ENCODE data around the gene DISC1. TPM values are rescaled to one million over a fixed set of nuclear protein-coding genes. Genes with fewer than 3 reads are reported as not detected.

The DISC1 gene
- total RNA-seq, 1 experiment from 2014 or later, result 0.36 TPM

DNA sequence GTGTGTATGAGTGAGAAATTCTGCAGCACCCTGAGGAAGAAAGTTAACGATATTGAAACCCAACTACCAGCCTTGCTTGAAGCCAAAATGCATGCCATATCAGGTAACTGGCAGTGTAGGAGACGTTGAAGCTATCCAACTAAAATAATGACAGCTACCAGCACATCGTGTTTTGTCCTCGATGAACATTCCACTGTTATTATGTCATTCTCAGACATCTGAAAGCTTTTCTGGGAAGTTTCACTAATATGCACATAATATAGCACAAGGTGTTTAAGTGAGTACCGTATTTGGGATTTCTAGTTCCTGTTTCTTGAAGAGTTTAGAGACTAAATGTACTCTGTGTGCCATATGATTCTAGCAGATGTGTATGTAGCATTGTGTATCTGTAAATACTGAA, 173.5 kb downstream of the DISC1 start:
- H3K4me1 ChIP-seq (ENCODE audit: control insufficient read depth, insufficient read depth, low read length), result no peaks in the 10 kb centered on the region
- no peaks in the 10 kb centered on the region for H3K9me3 ChIP-seq (ENCODE audit: control insufficient read depth, insufficient read depth, low read depth, low read length)
- DNase-seq (ENCODE audit: low read depth, low spot score) (no peak), ATAC-seq (no peak)
- no peak overlapping the region for H3K4me3 ChIP-seq (ENCODE audit: low read depth in 2 of 2, low read length in 2 of 2)
- no peaks in the 10 kb centered on the region for H3K36me3 ChIP-seq (ENCODE audit: control insufficient read depth, insufficient read depth, low read length)
- H3K27me3 ChIP-seq (ENCODE audit: control insufficient read depth, insufficient read depth, low read length), result no peaks in the 10 kb centered on the region
- in situ Hi-C loops (cut with HindIII; ENCODE audit: low pct_unique_long_range_greater_than_20kb, low sequenced_read_pairs) (no loop called here), intact Hi-C loops (cut with micrococcal nuclease; ENCODE audit: unreplicated experiment) (loop anchor here (5.0 kb wide), 1 partner anchor 43 kb away; no protein-coding TSS in a partner anchor)
- POLR2A ChIA-PET, result no interaction called here
- H3K27ac ChIP-seq (ENCODE audit: low read length), result no peak overlapping the region
- CTCF ChIA-PET, result no interaction called here
- TF ChIP-seq SIN3A (IDR thresholded peaks at IDR 0.05; ENCODE audit: borderline replicate concordance, insufficient read depth, low read depth, low read length) (no peak), TCF7L2 (IDR thresholded peaks at IDR 0.05; ENCODE audit: low read depth, low read length) (no peak), POLR2AphosphoS5 (IDR thresholded peaks at IDR 0.05; ENCODE audit: low read depth, low read length) (no peak)
- TF ChIP-seq, protein P1, sequence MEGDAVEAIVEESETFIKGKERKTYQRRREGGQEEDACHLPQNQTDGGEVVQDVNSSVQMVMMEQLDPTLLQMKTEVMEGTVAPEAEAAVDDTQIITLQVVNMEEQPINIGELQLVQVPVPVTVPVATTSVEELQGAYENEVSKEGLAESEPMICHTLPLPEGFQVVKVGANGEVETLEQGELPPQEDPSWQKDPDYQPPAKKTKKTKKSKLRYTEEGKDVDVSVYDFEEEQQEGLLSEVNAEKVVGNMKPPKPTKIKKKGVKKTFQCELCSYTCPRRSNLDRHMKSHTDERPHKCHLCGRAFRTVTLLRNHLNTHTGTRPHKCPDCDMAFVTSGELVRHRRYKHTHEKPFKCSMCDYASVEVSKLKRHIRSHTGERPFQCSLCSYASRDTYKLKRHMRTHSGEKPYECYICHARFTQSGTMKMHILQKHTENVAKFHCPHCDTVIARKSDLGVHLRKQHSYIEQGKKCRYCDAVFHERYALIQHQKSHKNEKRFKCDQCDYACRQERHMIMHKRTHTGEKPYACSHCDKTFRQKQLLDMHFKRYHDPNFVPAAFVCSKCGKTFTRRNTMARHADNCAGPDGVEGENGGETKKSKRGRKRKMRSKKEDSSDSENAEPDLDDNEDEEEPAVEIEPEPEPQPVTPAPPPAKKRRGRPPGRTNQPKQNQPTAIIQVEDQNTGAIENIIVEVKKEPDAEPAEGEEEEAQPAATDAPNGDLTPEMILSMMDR (IDR thresholded peaks at IDR 0.05), result no peak
- TF ChIP-seq, protein P2, sequence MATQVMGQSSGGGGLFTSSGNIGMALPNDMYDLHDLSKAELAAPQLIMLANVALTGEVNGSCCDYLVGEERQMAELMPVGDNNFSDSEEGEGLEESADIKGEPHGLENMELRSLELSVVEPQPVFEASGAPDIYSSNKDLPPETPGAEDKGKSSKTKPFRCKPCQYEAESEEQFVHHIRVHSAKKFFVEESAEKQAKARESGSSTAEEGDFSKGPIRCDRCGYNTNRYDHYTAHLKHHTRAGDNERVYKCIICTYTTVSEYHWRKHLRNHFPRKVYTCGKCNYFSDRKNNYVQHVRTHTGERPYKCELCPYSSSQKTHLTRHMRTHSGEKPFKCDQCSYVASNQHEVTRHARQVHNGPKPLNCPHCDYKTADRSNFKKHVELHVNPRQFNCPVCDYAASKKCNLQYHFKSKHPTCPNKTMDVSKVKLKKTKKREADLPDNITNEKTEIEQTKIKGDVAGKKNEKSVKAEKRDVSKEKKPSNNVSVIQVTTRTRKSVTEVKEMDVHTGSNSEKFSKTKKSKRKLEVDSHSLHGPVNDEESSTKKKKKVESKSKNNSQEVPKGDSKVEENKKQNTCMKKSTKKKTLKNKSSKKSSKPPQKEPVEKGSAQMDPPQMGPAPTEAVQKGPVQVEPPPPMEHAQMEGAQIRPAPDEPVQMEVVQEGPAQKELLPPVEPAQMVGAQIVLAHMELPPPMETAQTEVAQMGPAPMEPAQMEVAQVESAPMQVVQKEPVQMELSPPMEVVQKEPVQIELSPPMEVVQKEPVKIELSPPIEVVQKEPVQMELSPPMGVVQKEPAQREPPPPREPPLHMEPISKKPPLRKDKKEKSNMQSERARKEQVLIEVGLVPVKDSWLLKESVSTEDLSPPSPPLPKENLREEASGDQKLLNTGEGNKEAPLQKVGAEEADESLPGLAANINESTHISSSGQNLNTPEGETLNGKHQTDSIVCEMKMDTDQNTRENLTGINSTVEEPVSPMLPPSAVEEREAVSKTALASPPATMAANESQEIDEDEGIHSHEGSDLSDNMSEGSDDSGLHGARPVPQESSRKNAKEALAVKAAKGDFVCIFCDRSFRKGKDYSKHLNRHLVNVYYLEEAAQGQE (IDR thresholded peaks at IDR 0.05; ENCODE audit: insufficient read depth in 1 of 2, low read depth in 2 of 2, low read length in 1 of 2), result no peak
- no TSS peak for BruUV-seq (replicated peaks)

DNA sequence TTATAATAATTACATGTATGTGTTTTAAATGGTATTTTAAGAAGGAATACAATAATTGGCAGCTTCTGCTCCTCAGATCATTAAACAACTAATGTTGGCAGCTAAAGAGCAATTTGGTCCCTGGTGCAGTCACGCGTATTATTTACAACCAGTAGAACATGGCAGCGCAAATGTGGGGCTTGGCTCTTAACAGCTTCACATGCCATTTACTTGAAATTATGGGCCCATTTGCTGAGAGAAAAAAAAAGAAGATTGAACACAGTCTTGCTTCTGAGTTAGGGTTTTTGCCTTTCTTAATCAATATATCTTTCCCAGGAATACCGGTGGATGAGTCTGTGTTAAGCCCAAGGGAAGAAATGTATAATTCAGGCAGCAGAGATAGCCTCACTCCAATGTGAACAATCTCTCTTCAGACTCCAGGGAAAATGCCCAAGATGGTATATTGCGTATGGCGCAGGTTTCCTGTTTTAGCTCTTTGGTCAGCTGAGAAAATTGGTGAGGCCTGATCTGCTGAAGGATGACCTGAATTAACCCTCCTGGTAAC, 174.5 kb downstream of the DISC1 start:
- TF ChIP-seq SIN3A (IDR thresholded peaks at IDR 0.05; ENCODE audit: borderline replicate concordance, insufficient read depth, low read depth, low read length), result no peak
- Histone ChIP-seq H3K36me3 (ENCODE audit: control insufficient read depth, insufficient read depth, low read length) (no peaks in the 10 kb centered on the region), H3K4me3 (ENCODE audit: low read depth in 2 of 2, low read length in 2 of 2) (no peak overlapping the region), H3K9me3 (ENCODE audit: control insufficient read depth, insufficient read depth, low read depth, low read length) (no peaks in the 10 kb centered on the region), H3K4me1 (ENCODE audit: control insufficient read depth, insufficient read depth, low read length) (no peaks in the 10 kb centered on the region), H3K27me3 (ENCODE audit: control insufficient read depth, insufficient read depth, low read length) (no peaks in the 10 kb centered on the region), H3K27ac (ENCODE audit: low read length) (no peak overlapping the region)
- ATAC-seq (no peak), DNase-seq (ENCODE audit: low read depth, low spot score) (no peak)
- in situ Hi-C loops (cut with HindIII; ENCODE audit: low pct_unique_long_range_greater_than_20kb, low sequenced_read_pairs) (no loop called here), intact Hi-C loops (cut with micrococcal nuclease; ENCODE audit: unreplicated experiment) (loop anchor here (5.0 kb wide), 1 partner anchor 44 kb away; no protein-coding TSS in a partner anchor)
- POLR2A ChIA-PET, result no interaction called here
- no TSS peak for BruUV-seq (replicated peaks)
- CTCF ChIA-PET, result no interaction called here

DNA sequence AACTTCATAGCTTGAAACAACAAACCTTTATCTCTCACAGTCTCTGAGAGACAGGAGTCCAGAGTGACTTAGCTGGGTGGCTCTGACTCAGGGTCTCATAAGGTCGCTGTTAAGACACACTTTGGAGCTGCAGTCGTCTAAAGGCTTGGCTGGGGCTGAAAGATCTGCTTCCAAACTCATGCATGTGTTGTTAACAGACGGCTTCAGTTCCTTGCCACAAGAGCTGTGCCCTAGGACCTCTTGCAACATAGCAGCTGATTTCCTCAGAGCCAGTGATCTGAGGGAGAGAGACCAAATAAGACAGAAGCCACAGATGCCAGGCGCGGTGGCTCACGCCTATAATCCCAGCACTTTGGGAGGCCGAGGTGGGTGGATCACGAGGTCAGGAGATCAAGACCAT, 176.8 kb downstream of the DISC1 start:
- no peaks in the 10 kb centered on the region for H3K9me3 ChIP-seq (ENCODE audit: control insufficient read depth, insufficient read depth, low read depth, low read length)
- H3K36me3 ChIP-seq (ENCODE audit: control insufficient read depth, insufficient read depth, low read length), result no peaks in the 10 kb centered on the region
- DNase-seq (ENCODE audit: low read depth, low spot score) (no peak), ATAC-seq (no peak)
- TF ChIP-seq, protein P1 (IDR thresholded peaks at IDR 0.05), result no peak
- TF ChIP-seq TCF7L2 (IDR thresholded peaks at IDR 0.05; ENCODE audit: low read depth, low read length) (no peak), SIN3A (IDR thresholded peaks at IDR 0.05; ENCODE audit: borderline replicate concordance, insufficient read depth, low read depth, low read length) (no peak), POLR2AphosphoS5 (IDR thresholded peaks at IDR 0.05; ENCODE audit: low read depth, low read length) (no peak)
- TF ChIP-seq, protein P2 (IDR thresholded peaks at IDR 0.05; ENCODE audit: insufficient read depth in 1 of 2, low read depth in 2 of 2, low read length in 1 of 2), result no peak
- intact Hi-C loops (cut with micrococcal nuclease; ENCODE audit: unreplicated experiment) (loop anchor here (5.0 kb wide), 1 partner anchor 46 kb away; no protein-coding TSS in a partner anchor), in situ Hi-C loops (cut with HindIII; ENCODE audit: low pct_unique_long_range_greater_than_20kb, low sequenced_read_pairs) (no loop called here)
- ChIA-PET POLR2A (no interaction called here), CTCF (no interaction called here)
- no peak overlapping the region for H3K4me3 ChIP-seq (ENCODE audit: low read depth in 2 of 2, low read length in 2 of 2)
- H3K4me1 ChIP-seq (ENCODE audit: control insufficient read depth, insufficient read depth, low read length), result no peaks in the 10 kb centered on the region
- BruUV-seq (replicated peaks), result no TSS peak
- no peaks in the 10 kb centered on the region for H3K27me3 ChIP-seq (ENCODE audit: control insufficient read depth, insufficient read depth, low read length)
- no peak overlapping the region for H3K27ac ChIP-seq (ENCODE audit: low read length)
